ENCODE results near the gene GON7.

DNA sequence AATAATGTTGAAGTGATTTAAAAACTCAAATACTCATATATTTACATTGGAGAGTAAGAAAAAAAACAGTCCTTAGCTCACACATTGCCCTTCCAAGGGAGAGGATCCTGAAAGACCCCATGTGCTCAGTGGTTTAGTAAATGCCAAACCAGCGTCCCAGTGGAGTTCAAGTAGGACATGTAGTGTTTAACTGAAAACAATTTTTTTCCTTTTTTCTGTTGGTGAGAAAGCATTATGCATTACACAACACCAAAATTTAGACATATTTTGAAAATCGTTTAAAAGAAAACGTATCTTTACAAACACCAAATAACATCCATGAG, 33.8 kb upstream of the GON7 start:
- TF ChIP-seq, protein P1, sequence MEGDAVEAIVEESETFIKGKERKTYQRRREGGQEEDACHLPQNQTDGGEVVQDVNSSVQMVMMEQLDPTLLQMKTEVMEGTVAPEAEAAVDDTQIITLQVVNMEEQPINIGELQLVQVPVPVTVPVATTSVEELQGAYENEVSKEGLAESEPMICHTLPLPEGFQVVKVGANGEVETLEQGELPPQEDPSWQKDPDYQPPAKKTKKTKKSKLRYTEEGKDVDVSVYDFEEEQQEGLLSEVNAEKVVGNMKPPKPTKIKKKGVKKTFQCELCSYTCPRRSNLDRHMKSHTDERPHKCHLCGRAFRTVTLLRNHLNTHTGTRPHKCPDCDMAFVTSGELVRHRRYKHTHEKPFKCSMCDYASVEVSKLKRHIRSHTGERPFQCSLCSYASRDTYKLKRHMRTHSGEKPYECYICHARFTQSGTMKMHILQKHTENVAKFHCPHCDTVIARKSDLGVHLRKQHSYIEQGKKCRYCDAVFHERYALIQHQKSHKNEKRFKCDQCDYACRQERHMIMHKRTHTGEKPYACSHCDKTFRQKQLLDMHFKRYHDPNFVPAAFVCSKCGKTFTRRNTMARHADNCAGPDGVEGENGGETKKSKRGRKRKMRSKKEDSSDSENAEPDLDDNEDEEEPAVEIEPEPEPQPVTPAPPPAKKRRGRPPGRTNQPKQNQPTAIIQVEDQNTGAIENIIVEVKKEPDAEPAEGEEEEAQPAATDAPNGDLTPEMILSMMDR (IDR thresholded peaks at IDR 0.05; ENCODE audit: control extremely low read depth in 1 of 3, insufficient read depth in 1 of 3, low read depth in 1 of 3, low read length in 3 of 3): no peak
- no peak for TF ChIP-seq POLR2A (IDR thresholded peaks at IDR 0.05; ENCODE audit: control extremely low read depth in 1 of 2, low read depth in 2 of 2, low read length in 2 of 2)
- no peak for TF ChIP-seq CEBPB (IDR thresholded peaks at IDR 0.05; ENCODE audit: low read depth, low read length)
- TF ChIP-seq, protein P2, sequence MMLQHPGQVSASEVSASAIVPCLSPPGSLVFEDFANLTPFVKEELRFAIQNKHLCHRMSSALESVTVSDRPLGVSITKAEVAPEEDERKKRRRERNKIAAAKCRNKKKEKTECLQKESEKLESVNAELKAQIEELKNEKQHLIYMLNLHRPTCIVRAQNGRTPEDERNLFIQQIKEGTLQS (IDR thresholded peaks at IDR 0.05; ENCODE audit: insufficient read depth, low read depth, low read length): no peak
- TF ChIP-seq CHD2 (IDR thresholded peaks at IDR 0.05; ENCODE audit: low read length): no peak
- TF ChIP-seq, protein P3, sequence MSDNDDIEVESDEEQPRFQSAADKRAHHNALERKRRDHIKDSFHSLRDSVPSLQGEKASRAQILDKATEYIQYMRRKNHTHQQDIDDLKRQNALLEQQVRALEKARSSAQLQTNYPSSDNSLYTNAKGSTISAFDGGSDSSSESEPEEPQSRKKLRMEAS (IDR thresholded peaks at IDR 0.05): no peak
- TF ChIP-seq POLR2AphosphoS5 (IDR thresholded peaks at IDR 0.05; ENCODE audit: low read depth, low read length): no peak
- no peak for TF ChIP-seq RXRA (IDR thresholded peaks at IDR 0.05; ENCODE audit: insufficient read depth, low read depth, low read length)
